Measurements from ENCODE around the gene CT45A2.
"Not testable (repeated sequence)": the region's sequence is repeated elsewhere in the genome, so short reads cannot be mapped to it uniquely, and the experiment has no call there.

Gene CT45A2, protein sequence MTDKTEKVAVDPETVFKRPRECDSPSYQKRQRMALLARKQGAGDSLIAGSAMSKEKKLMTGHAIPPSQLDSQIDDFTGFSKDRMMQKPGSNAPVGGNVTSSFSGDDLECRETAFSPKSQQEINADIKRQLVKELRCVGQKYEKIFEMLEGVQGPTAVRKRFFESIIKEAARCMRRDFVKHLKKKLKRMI

DNA sequence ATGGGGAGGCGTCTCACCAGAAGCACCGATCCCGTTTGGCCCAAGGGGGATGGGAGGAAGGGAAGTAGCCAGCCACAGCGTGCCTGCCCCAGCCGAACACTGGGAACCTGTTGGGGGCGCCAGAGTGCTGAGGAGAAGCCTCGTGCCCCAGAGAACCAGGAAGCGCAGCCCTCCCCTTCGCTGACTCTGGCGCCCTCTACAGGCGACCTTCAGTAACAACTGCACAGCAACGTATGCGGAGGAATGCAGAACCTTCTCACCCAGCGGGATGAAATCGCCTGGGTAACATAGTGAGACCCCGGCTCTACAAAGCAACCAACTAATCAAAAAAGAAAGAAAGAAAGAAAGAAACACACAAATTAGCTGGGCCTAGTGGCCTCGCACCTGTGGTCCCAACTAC, at the start of gene CT45A2:
Gene CT45A2 (minus strand): TSS at position 101 of the 400 bp plus-strand sequence. CDS start 3,747 bp downstream, outside the sequence.
- not testable (repeated sequence) for DNase-seq

DNA sequence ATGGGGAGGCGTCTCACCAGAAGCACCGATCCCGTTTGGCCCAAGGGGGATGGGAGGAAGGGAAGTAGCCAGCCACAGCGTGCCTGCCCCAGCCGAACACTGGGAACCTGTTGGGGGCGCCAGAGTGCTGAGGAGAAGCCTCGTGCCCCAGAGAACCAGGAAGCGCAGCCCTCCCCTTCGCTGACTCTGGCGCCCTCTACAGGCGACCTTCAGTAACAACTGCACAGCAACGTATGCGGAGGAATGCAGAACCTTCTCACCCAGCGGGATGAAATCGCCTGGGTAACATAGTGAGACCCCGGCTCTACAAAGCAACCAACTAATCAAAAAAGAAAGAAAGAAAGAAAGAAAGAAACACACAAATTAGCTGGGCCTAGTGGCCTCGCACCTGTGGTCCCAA, 34.6 kb upstream of the CT45A2 start, which contains the start of gene CT45A8:
Gene CT45A8 (minus strand): TSS at position 101 of the 400 bp plus-strand sequence. CDS start 3,755 bp downstream, outside the sequence.
- DNase-seq = not testable (repeated sequence)

DNA sequence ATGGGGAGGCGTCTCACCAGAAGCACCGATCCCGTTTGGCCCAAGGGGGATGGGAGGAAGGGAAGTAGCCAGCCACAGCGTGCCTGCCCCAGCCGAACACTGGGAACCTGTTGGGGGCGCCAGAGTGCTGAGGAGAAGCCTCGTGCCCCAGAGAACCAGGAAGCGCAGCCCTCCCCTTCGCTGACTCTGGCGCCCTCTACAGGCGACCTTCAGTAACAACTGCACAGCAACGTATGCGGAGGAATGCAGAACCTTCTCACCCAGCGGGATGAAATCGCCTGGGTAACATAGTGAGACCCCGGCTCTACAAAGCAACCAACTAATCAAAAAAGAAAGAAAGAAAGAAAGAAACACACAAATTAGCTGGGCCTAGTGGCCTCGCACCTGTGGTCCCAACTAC, 17.4 kb upstream of the CT45A2 start, which contains the start of gene CT45A7:
Gene CT45A7 (minus strand): TSS at position 101 of the 400 bp plus-strand sequence. CDS start 3,747 bp downstream, outside the sequence.
- not testable (repeated sequence) for DNase-seq

DNA sequence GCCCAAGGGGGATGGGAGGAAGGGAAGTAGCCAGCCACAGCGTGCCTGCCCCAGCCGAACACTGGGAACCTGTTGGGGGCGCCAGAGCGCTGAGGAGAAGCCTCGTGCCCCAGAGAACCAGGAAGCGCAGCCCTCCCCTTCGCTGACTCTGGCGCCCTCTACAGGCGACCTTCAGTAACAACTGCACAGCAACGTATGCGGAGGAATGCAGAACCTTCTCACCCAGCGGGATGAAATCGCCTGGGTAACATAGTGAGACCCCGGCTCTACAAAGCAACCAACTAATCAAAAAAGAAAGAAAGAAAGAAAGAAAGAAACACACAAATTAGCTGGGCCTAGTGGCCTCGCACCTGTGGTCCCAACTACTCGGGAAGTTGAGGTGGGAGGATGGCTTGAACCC, 17.1 kb downstream of the CT45A2 start, which contains the start of gene CT45A6:
Gene CT45A6 (minus strand): TSS at position 101 of the 400 bp plus-strand sequence. CDS start 3,794 bp downstream, outside the sequence.
- DNase-seq = not testable (repeated sequence)

DNA sequence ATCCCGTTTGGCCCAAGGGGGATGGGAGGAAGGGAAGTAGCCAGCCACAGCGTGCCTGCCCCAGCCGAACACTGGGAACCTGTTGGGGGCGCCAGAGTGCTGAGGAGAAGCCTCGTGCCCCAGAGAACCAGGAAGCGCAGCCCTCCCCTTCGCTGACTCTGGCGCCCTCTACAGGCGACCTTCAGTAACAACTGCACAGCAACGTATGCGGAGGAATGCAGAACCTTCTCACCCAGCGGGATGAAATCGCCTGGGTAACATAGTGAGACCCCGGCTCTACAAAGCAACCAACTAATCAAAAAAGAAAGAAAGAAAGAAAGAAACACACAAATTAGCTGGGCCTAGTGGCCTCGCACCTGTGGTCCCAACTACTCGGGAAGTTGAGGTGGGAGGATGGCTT, 34.4 kb downstream of the CT45A2 start, which contains the start of gene CT45A5:
Gene CT45A5 (minus strand): TSS at position 101 of the 400 bp plus-strand sequence. CDS start 3,774 bp downstream, outside the sequence.
- not testable (repeated sequence) for DNase-seq

DNA sequence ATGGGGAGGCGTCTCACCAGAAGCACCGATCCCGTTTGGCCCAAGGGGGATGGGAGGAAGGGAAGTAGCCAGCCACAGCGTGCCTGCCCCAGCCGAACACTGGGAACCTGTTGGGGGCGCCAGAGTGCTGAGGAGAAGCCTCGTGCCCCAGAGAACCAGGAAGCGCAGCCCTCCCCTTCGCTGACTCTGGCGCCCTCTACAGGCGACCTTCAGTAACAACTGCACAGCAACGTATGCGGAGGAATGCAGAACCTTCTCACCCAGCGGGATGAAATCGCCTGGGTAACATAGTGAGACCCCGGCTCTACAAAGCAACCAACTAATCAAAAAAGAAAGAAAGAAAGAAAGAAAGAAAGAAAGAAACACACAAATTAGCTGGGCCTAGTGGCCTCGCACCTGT, 51.7 kb downstream of the CT45A2 start, which contains the start of gene CT45A3:
Gene CT45A3 (minus strand): TSS at position 101 of the 400 bp plus-strand sequence. CDS start 3,747 bp downstream, outside the sequence.
- not testable (repeated sequence) for DNase-seq

All from CD4-positive, alpha-beta T cell treated with Interleukin-10 for 1 hour (primary cell).